Left lung (tissue), 10 donors: Measurements from ENCODE around the gene UIMC1. TPM values are rescaled to one million over a fixed set of nuclear protein-coding genes. Genes with fewer than 3 reads are reported as not detected.
"Not testable (repeated sequence)": the region's sequence is repeated elsewhere in the genome, so short reads cannot be mapped to it uniquely, and the experiment has no call there.

Experiments used
- ATAC-seq: fragments of 200-7000 bp; cut with Tn5 transposase; one replicate; pipeline ENCODE4 v1.9.1; 2020; ENCODE audit warnings: moderate library complexity
- DNase-seq, 4 donors: peaks; one replicate each; pipeline ENCODE4 v3.0.0-alpha.2; 2013 to 2020
- H3K27ac ChIP-seq, 2 donors: fragments of 200-600 bp; sonication (generic) in 1 of 2; one replicate each; pipeline versions ENCODE4 v1.5.0 to v1.8.0; 2020 to 2021
- H3K27me3 ChIP-seq, 2 donors: fragments of 200-600 bp; sonication (generic) in 1 of 2; one replicate each; pipeline versions ENCODE4 v1.5.0 to v1.8.0; 2020 to 2021
- H3K36me3 ChIP-seq, 2 donors: fragments of 200-600 bp; sonication (generic) in 1 of 2; one replicate each; pipeline versions ENCODE4 v1.5.0 to v1.8.0; 2020 to 2021
- H3K4me1 ChIP-seq, 2 donors: fragments of 200-600 bp; one replicate each; pipeline ENCODE4 v1.8.0; 2021
- H3K4me3 ChIP-seq, 2 donors: fragments of 200-600 bp; sonication (generic) in 1 of 2; one replicate each; pipeline versions ENCODE4 v1.5.0 to v1.8.0; 2020 to 2021; ENCODE audit warnings: mild to moderate bottlenecking in 1 of 2
- H3K9me3 ChIP-seq, 2 donors: fragments of 200-600 bp; sonication (generic) in 1 of 2; one replicate each; pipeline versions ENCODE4 v1.5.0 to v1.8.0; 2020 to 2021
- intact Hi-C, 2 donors: fragments of 100-400 bp; cut with DNase I; formaldehyde crosslinking; loops; one replicate each; pipeline versions ENCODE4 v1.11.2 to v1.14.2; 2022
- polyA plus RNA-seq, 6 donors: library from polyadenylated mRNA; unstranded; fragments of 120-200 nt; gene quantifications; one replicate each; pipeline ENCODE4 v1.2.1, GENCODE V29; 2013; ENCODE audit not compliant: insufficient read length in 6 of 6
- total RNA-seq, 2 donors: library from RNA; stranded (reverse); fragmentation: NEBNext Ultra II Directional; extraction: Animal tissue kit (Norgen Biotek cat#: 25700); gene quantifications; one replicate each; pipeline ENCODE4 v1.2.1, GENCODE V29; 2021
- TF ChIP-seq, protein P1 (sequence below), 2 donors: fragments of 200-600 bp; sonication (generic) in 1 of 2; IDR thresholded peaks; one replicate each; pipeline versions ENCODE4 v1.5.0 to v1.8.0; 2021; ENCODE audit warnings: antibody characterized with exemption in 2 of 2
- donor health status: DM: no; HTN: yes; CAD: no.
- donor health status: DM: no; HTN: no; CAD: no.

The UIMC1 gene
- total and polyA plus RNA-seq, 8 donors: 22.4 to 53.7 (median 44.2) TPM

DNA sequence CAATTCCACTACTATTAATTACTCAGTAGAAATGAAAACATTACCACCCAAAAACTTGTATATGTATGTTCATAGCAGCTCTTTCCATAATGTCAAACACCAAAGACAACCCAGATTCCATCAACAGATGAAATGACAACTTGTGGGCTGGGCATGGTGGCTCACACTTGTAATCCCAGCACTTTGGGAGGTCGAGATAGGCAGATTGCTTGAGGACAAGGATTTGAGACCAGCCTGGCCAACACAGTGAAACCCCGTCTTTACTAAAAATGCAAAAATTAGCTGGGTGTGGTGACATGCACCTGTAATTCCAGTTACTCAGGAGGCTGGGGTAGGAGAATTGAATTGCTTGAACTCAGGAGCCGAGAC, 11.5 kb downstream of the UIMC1 start:
- ATAC-seq (no peak), DNase-seq (no peak)
- Histone ChIP-seq H3K4me3 (no peak overlapping the region), H3K27ac (peak overlapping the region; percentile 26 to 87), H3K9me3 (no peaks in the 10 kb centered on the region), H3K27me3 (no peaks in the 10 kb centered on the region), H3K4me1 (peaks cover 8 to 86% of the 10 kb centered on the region in 2 donors), H3K36me3 (no peaks in the 10 kb centered on the region)
- TF ChIP-seq, protein P1, sequence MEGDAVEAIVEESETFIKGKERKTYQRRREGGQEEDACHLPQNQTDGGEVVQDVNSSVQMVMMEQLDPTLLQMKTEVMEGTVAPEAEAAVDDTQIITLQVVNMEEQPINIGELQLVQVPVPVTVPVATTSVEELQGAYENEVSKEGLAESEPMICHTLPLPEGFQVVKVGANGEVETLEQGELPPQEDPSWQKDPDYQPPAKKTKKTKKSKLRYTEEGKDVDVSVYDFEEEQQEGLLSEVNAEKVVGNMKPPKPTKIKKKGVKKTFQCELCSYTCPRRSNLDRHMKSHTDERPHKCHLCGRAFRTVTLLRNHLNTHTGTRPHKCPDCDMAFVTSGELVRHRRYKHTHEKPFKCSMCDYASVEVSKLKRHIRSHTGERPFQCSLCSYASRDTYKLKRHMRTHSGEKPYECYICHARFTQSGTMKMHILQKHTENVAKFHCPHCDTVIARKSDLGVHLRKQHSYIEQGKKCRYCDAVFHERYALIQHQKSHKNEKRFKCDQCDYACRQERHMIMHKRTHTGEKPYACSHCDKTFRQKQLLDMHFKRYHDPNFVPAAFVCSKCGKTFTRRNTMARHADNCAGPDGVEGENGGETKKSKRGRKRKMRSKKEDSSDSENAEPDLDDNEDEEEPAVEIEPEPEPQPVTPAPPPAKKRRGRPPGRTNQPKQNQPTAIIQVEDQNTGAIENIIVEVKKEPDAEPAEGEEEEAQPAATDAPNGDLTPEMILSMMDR (IDR thresholded peaks at IDR 0.05): no peak
- intact Hi-C loops: no loop called here

DNA sequence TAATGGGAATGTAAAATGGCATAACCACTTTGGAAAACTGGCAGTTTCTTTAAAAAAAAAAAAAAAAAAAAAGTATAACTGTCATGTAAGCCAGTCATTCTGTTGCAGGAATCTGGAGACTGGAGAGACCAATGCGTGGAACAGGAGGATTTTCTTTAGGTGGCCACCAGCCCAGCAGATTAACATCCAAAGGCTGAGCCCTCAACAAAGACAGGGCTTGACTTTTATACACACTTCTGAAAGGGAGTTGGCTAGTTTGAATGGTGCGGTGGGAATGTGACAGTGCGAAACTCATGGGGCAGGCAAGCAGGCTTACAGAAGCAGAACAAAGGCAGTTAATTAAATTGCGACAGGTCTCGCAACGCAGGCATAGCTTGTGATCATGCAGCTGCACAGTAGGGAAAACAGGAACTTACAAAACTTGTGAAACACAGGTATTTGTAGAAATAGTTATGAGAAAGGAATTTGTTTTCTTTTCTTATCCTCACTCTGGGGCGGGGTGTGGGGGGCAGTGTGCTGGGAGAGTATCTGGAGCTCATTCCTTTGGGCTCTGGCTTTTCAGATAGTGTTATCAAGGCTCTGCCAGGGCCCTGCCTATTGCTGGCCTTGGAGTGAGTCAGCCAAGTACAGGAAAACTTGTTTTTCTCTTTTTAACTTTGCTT, 12.0 kb downstream of the UIMC1 start:
- Histone ChIP-seq H3K27ac (peak overlapping the region; percentile 26 to 87), H3K36me3 (no peaks in the 10 kb centered on the region), H3K27me3 (no peaks in the 10 kb centered on the region), H3K4me1 (peaks cover 8 to 82% of the 10 kb centered on the region in 2 donors), H3K4me3 (no peak overlapping the region), H3K9me3 (no peaks in the 10 kb centered on the region)
- peak in 1 of 4 donors; percentile 70 for DNase-seq
- peak; percentile 65 for ATAC-seq
- intact Hi-C loops: no loop called here
- TF ChIP-seq, protein P1 (IDR thresholded peaks at IDR 0.05): no peak

DNA sequence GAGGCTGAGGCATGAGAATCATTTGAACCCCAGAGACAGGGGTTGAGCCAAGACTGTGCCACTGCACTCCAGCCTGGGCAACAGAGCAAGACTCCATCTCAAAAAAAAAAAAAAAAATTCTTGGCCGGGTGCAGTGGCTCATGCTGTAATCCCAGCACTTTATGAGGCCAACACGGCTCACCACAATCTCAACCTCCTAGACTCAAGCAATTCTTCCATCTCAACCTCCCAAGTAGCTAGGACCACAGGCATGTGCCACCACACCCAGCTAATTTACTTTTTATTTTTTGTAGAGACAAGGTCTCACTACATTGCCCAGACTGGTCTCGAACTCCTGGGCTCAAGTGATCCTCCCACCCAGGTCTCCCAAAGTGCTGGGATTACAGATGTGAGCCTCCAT, 13.5 kb downstream of the UIMC1 start:
- H3K4me3 ChIP-seq, intact Hi-C loops, H3K27me3 ChIP-seq, H3K9me3 ChIP-seq, DNase-seq, ATAC-seq, H3K36me3 ChIP-seq: not testable (repeated sequence)
- peaks cover 8 to 73% of the 10 kb centered on the region in 2 donors for H3K4me1 ChIP-seq
- peak overlapping the region in 1 of 2 donors; percentile 87 for H3K27ac ChIP-seq

DNA sequence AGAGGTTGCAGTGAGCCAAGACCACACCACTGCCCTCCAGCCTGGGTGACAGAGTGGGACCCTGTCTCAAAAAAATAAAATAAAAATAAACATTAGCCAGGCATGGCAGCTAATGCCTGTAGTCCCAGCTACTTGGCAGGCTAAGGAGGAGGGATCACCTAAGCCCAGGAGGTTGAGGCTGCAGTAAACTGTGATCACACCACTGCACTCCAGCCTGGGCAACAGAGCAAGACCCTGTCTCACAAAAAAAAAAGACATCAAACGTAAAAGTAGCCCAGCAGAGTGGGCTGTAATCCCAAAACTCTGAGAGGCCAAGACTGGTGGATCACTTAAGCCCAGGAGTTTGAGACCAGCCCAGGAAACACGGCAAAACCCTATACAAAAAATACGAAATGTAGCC, 19.0 kb downstream of the UIMC1 start:
- peaks cover 0 to 26% of the 10 kb centered on the region in 2 donors for H3K4me1 ChIP-seq
- DNase-seq: no peak
- H3K27ac ChIP-seq: no peak overlapping the region
- H3K36me3 ChIP-seq: no peaks in the 10 kb centered on the region
- H3K4me3 ChIP-seq: no peak overlapping the region
- H3K27me3 ChIP-seq: no peaks in the 10 kb centered on the region
- ATAC-seq: no peak
- no peaks in the 10 kb centered on the region for H3K9me3 ChIP-seq
- intact Hi-C loops: no loop called here
- TF ChIP-seq, protein P1 (IDR thresholded peaks at IDR 0.05): no peak

DNA sequence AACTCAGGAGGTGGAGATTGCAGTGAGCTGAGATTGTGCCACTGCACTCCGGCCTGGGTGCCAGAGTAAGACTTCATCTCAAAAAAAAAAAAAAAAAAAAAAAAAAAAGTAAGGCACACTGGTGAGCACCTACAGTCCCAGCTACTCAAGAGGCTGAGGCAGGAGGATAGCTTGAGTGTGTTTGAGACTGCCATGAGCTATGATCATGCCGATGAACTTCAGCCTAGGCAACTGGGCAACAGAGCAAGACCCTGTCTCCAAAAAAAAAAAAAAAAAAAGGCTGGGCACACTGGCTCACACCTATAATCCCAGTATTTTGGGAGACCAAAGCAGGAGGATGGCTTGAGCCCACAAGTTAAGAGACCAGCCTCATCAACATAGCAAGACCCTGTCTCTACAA, 20.3 kb downstream of the UIMC1 start:
- TF ChIP-seq, protein P1 (IDR thresholded peaks at IDR 0.05): no peak
- peaks cover 0 to 13% of the 10 kb centered on the region in 2 donors for H3K36me3 ChIP-seq
- H3K4me1 ChIP-seq: peaks cover 0 to 14% of the 10 kb centered on the region in 2 donors
- DNase-seq (no peak), ATAC-seq (no peak)
- H3K27me3 ChIP-seq: no peaks in the 10 kb centered on the region
- H3K9me3 ChIP-seq: no peaks in the 10 kb centered on the region
- intact Hi-C loops: no loop called here
- no peak overlapping the region for H3K4me3 ChIP-seq
- H3K27ac ChIP-seq: no peak overlapping the region

DNA sequence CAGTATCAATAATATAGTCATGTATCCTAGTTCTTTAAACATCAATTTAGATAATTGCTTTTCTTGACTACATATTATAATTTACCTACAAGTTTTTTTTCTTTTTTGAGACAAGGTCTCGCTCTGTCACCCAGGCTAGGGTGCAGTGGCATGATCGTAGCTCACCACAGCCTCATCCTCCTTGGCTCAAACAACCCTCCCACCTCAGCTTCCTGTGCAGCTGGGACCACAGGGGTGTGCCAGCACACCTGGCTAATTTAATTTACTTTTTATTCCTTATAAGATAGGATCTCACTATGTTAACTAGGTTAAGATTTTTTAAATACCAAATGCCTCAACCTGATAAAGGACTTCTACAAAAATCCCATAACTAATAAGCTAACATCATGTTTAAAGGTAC, 21.1 kb downstream of the UIMC1 start:
- TF ChIP-seq, protein P1 (IDR thresholded peaks at IDR 0.05): no peak
- Histone ChIP-seq H3K4me1 (peaks cover 0 to 10% of the 10 kb centered on the region in 2 donors), H3K27me3 (no peaks in the 10 kb centered on the region), H3K9me3 (no peaks in the 10 kb centered on the region), H3K36me3 (peaks cover 0 to 20% of the 10 kb centered on the region in 2 donors), H3K4me3 (no peak overlapping the region), H3K27ac (no peak overlapping the region)
- intact Hi-C loops: no loop called here
- ATAC-seq: no peak
- no peak for DNase-seq

DNA sequence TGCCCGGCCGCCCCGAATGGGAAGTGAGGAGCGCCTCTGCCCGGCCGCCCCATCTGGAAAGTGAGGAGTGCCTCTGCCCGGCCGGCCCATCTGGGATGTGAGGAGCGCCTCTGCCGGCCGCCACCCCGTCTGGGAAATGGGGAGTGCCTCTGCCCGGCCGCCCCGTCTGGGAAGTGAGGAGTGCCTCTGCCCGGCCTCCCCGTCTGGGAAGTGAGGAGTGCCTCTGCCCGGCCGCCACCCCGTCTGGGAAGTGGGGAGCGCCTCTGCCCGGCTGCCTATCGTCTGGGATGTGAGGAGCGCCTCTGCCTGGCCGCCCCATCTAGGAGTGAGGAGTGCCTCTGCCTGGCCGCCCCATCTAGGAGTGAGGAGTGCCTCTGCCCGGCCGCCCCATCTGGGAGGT, 22.4 kb downstream of the UIMC1 start:
- H3K27ac ChIP-seq, H3K27me3 ChIP-seq, intact Hi-C loops, H3K4me1 ChIP-seq, DNase-seq, H3K4me3 ChIP-seq, H3K9me3 ChIP-seq, ATAC-seq: not testable (repeated sequence)
- peaks cover 0 to 34% of the 10 kb centered on the region in 2 donors for H3K36me3 ChIP-seq

DNA sequence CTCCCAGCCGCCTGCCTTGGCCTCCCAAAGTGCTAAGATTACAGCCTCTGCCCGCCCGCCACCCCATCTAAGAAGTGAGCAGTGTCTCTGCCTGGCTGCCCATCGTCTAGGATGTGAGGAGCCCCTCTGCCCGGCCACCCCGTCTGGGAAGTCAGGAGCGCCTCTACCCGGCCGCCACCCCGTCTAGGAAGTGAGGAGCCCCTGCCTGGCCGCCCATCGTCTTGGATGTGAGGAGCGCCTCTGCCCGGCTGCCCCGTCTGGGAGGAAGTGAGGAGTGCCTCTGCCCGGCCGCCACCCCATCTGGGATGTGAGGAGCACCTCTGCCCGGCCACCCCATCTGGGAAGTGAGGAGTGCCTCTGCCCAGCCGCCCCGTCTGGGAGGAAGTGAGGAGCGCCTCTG, 23.0 kb downstream of the UIMC1 start:
- intact Hi-C loops, H3K4me1 ChIP-seq, ATAC-seq, H3K4me3 ChIP-seq, H3K27me3 ChIP-seq, H3K9me3 ChIP-seq, H3K27ac ChIP-seq: not testable (repeated sequence)
- peak in 1 of 4 donors; percentile 69 for DNase-seq
- peaks cover 0 to 40% of the 10 kb centered on the region in 2 donors for H3K36me3 ChIP-seq
